HEK293T (cell line): ENCODE measurements around the gene SPRYD4.

Experiments
- ELF4 ChIP-seq: fragments of 450-650 bp; IDR thresholded peaks from 2 replicates; pipeline ENCODE4 v1.6.1; 2017; ENCODE audit warnings: antibody characterized with exemption
- L3MBTL2 ChIP-seq: fragments of 450-650 bp; conservative IDR thresholded peaks from 2 replicates; pipeline ENCODE4 v1.6.1; 2016; ENCODE audit warnings: mild to moderate bottlenecking
- SP1 ChIP-seq: fragments of 450-650 bp; IDR thresholded peaks from 2 replicates; pipeline ENCODE4 v1.6.1; 2017
- TF ChIP-seq, protein P1 (sequence below): fragments of 450-650 bp; IDR thresholded peaks from 2 replicates; pipeline ENCODE4 v1.6.1; 2016

DNA sequence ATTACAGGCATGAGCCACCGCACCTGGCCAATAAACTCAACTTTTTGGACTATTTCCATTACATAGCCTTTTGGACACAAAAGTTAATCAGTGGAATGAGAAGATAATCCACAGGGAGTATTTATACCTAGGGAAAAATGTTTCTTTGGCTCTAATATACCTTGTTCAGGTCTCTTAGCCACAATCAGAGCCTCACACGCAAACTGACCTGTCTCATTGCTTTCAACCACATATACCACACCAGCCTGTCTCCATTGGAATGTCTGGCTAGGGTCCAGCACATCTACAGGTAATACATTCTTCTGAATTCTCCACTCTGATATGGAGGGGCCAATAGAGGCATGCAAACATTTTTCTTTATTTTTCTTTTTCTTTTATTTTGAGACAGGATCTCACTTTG lies 49.5 kb downstream of the SPRYD4 start:
- no peak for TF ChIP-seq ELF4
- no peak for TF ChIP-seq L3MBTL2
- no peak for TF ChIP-seq SP1
- TF ChIP-seq, protein P1, sequence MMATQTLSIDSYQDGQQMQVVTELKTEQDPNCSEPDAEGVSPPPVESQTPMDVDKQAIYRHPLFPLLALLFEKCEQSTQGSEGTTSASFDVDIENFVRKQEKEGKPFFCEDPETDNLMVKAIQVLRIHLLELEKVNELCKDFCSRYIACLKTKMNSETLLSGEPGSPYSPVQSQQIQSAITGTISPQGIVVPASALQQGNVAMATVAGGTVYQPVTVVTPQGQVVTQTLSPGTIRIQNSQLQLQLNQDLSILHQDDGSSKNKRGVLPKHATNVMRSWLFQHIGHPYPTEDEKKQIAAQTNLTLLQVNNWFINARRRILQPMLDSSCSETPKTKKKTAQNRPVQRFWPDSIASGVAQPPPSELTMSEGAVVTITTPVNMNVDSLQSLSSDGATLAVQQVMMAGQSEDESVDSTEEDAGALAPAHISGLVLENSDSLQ, result no peak
